HCT116 (cell line): ENCODE data around the gene TMEM130. TPM values are rescaled to one million over a fixed set of nuclear protein-coding genes. Genes with fewer than 3 reads are reported as not detected.

ENCODE experiments used
- ATAC-seq: fragments of 200-7000 bp; cut with Tn5 transposase; 2 replicates; pipeline ENCODE4 v1.9.1; 2020; ENCODE audit warnings: mild to moderate bottlenecking, moderate library complexity
- BruUV-seq: library from RNA; stranded (reverse); fragments of 400-500 nt; replicated peaks from 2 replicates; lab custom pipeline; 2021; lab: Mats Ljungman, UMichigan
- CTCF ChIA-PET: fragments of 300-600 bp; sonication (Branson Sonifier 250); formaldehyde crosslinking; loops from one replicate; lab custom pipeline; 2021; ENCODE audit warnings: antibody characterized with exemption; lab: Charles Lee
- POLR2A ChIA-PET: fragments of 300-600, 350-600 bp; sonication (Branson Sonifier 250); formaldehyde crosslinking; loops from one replicate; lab custom pipeline; 2021; ENCODE audit warnings: antibody characterized with exemption; lab: Charles Lee
- RAD21 ChIA-PET, 2 experiments: fragments of 300-600 bp; sonication (Branson Sonifier 250); formaldehyde crosslinking; loops; one replicate each; lab custom pipeline; 2023; ENCODE audit warnings: low total read pairs in 2 of 2; ENCODE audit not compliant: uncharacterized antibody in 2 of 2, unreplicated experiment in 2 of 2, low non-redundant PET in 1 of 2; lab: Charles Lee
- DNase-seq: peaks from one replicate; pipeline ENCODE4 v3.0.0-alpha.2; 2010; ENCODE audit warnings: low read depth, low spot score
- H2AFZ ChIP-seq: fragments of 200-600 bp; shearing (Covaris generic), sonication (generic); 2 replicates; pipeline ENCODE4 v1.6.1; 2017; ENCODE audit warnings: low read depth, mixed run types, mixed read lengths, antibody characterized with exemption, low read length; ENCODE audit not compliant: poor library complexity, severe bottlenecking
- H3K27ac ChIP-seq: 2 replicates; pipeline ENCODE4 v1.5.1; 2012; ENCODE audit warnings: low read depth, low read length
- H3K27me3 ChIP-seq: fragments of 200-600 bp; sonication (generic); 2 replicates; pipeline ENCODE4 v1.6.1; 2016; ENCODE audit warnings: mixed run types, low read length, mixed read lengths; ENCODE audit not compliant: insufficient read depth
- H3K36me3 ChIP-seq, 2 experiments: fragments of 200-500 bp in 1 of 2; fragments of 200-600 bp in 1 of 2; sonication (Bioruptor generic) in 1 of 2; sonication (generic) in 1 of 2; 2 replicates each; pipeline versions ENCODE4 v1.5.1 to v1.6.1; 2014 to 2016; ENCODE audit warnings: low read length in 2 of 2, inconsistent platforms in 1 of 2, mixed read lengths in 1 of 2, mixed run types in 1 of 2; ENCODE audit not compliant: insufficient read depth in 2 of 2, control insufficient read depth in 1 of 2
- H3K4me1 ChIP-seq, 2 experiments: fragments of 200-600 bp in 1 of 2; sonication (generic) in 1 of 2; 2 replicates each; pipeline versions ENCODE4 v1.5.1 to v1.6.1; 2012 to 2017; ENCODE audit warnings: low read length in 2 of 2, inconsistent platforms in 1 of 2, mild to moderate bottlenecking in 1 of 2, mixed read lengths in 1 of 2, mixed run types in 1 of 2, moderate library complexity in 1 of 2; ENCODE audit not compliant: insufficient read depth in 2 of 2, control insufficient read depth in 1 of 2
- H3K4me2 ChIP-seq: fragments of 200-600 bp; sonication (generic); 2 replicates; pipeline ENCODE4 v1.6.1; 2017; ENCODE audit warnings: mixed run types, low read length, mixed read lengths
- H3K4me3 ChIP-seq, 2 experiments: fragments of 200-600 bp in 1 of 2; sonication (generic) in 1 of 2; replicated peaks in 1 of 2; 2 replicates each; pipeline ENCODE4 v1.5.1; 2011 to 2016; ENCODE audit warnings: low read length in 2 of 2, control low read depth in 1 of 2, low read depth in 1 of 2, mild to moderate bottlenecking in 1 of 2, mixed read lengths in 1 of 2, mixed run types in 1 of 2
- H3K79me2 ChIP-seq: fragments of 200-600 bp; sonication (generic); 2 replicates; pipeline ENCODE4 v1.6.1; 2017; ENCODE audit warnings: mild to moderate bottlenecking, mixed run types, low read length, moderate library complexity, mixed read lengths; ENCODE audit not compliant: insufficient read depth
- H3K9ac ChIP-seq: fragments of 200-600 bp; sonication (generic); 2 replicates; pipeline ENCODE4 v1.6.1; 2016; ENCODE audit warnings: low read length, mixed read lengths
- H3K9me2 ChIP-seq: fragments of 200-600 bp; sonication (generic), shearing (Covaris generic); 2 replicates; pipeline ENCODE4 v1.6.1; 2017; ENCODE audit warnings: mixed run types, mild to moderate bottlenecking, moderate library complexity; ENCODE audit not compliant: insufficient read depth
- H3K9me3 ChIP-seq, 2 experiments: fragments of 200-500 bp in 1 of 2; fragments of 200-600 bp in 1 of 2; sonication (Bioruptor generic) in 1 of 2; sonication (generic) in 1 of 2; 2 replicates each; pipeline ENCODE4 v1.6.1; 2014 to 2017; ENCODE audit warnings: low read length in 2 of 2, mixed read lengths in 2 of 2, inconsistent platforms in 1 of 2, low read depth in 1 of 2, mild to moderate bottlenecking in 1 of 2, mixed run types in 1 of 2, moderate library complexity in 1 of 2; ENCODE audit not compliant: control insufficient read depth in 1 of 2, insufficient read depth in 1 of 2
- H4K20me1 ChIP-seq: fragments of 200-600 bp; sonication (generic), shearing (Covaris generic); 2 replicates; pipeline ENCODE4 v1.6.1; 2017; ENCODE audit warnings: mixed run types, mild to moderate bottlenecking, moderate library complexity; ENCODE audit not compliant: insufficient read depth
- ATF3 ChIP-seq: IDR thresholded peaks from 2 replicates; pipeline ENCODE4 v1.6.1; 2012
- CBX3 ChIP-seq: IDR thresholded peaks from 2 replicates; pipeline ENCODE4 v1.6.1; 2012; ENCODE audit warnings: low read depth
- CEBPB ChIP-seq: IDR thresholded peaks from 2 replicates; pipeline ENCODE4 v1.6.1; 2012; ENCODE audit warnings: low read depth
- EGR1 ChIP-seq: IDR thresholded peaks from 2 replicates; pipeline ENCODE4 v1.6.1; 2012; ENCODE audit warnings: low read depth
- ELF1 ChIP-seq: IDR thresholded peaks from 2 replicates; pipeline ENCODE4 v1.6.1; 2012; ENCODE audit warnings: low read depth, borderline replicate concordance
- EZH2 ChIP-seq: fragments of 200-600 bp; sonication (generic); IDR thresholded peaks from 2 replicates; pipeline ENCODE4 v1.6.1; 2017; ENCODE audit warnings: antibody characterized with exemption, mixed run types
- EZH2phosphoT487 ChIP-seq: fragments of 200-600 bp; IDR thresholded peaks from 2 replicates; pipeline ENCODE4 v1.6.1; 2018; ENCODE audit warnings: antibody characterized with exemption, borderline replicate concordance
- FOSL1 ChIP-seq: IDR thresholded peaks from 2 replicates; pipeline ENCODE4 v1.6.1; 2012; ENCODE audit warnings: low read depth
- JUND ChIP-seq: IDR thresholded peaks from 2 replicates; pipeline ENCODE4 v1.6.1; 2012
- MAX ChIP-seq: IDR thresholded peaks from 2 replicates; pipeline ENCODE4 v1.6.1; 2012
- POLR2AphosphoS5 ChIP-seq: IDR thresholded peaks from 2 replicates; pipeline ENCODE4 v1.6.1; 2011; ENCODE audit warnings: mild to moderate bottlenecking, low read depth, low read length, moderate library complexity
- RAD21 ChIP-seq: IDR thresholded peaks from 2 replicates; pipeline ENCODE4 v1.6.1; 2012; ENCODE audit warnings: low read depth, mild to moderate bottlenecking
- REST ChIP-seq: IDR thresholded peaks from 2 replicates; pipeline ENCODE4 v1.6.1; 2012; ENCODE audit warnings: low read depth
- SIN3A ChIP-seq: IDR thresholded peaks from 2 replicates; pipeline ENCODE4 v1.6.1; 2012; ENCODE audit warnings: low read depth
- SP1 ChIP-seq: IDR thresholded peaks from 2 replicates; pipeline ENCODE4 v1.6.1; 2012; ENCODE audit warnings: low read depth
- SRF ChIP-seq: IDR thresholded peaks from 2 replicates; pipeline ENCODE4 v1.6.1; 2012; ENCODE audit warnings: low read depth
- TCF7L2 ChIP-seq: IDR thresholded peaks from 2 replicates; pipeline ENCODE4 v1.7.0; 2011; ENCODE audit warnings: borderline replicate concordance, inconsistent platforms; ENCODE audit not compliant: insufficient read depth, insufficient read length; ENCODE audit errors: extremely low read depth
- ZFX ChIP-seq: fragments of 450-650 bp; IDR thresholded peaks from 2 replicates; pipeline ENCODE4 v1.6.1; 2017
- ZNF274 ChIP-seq: fragments of 200-500 bp; sonication (Bioruptor generic); IDR thresholded peaks from 2 replicates; pipeline ENCODE4 v1.6.1; 2014; ENCODE audit warnings: mild to moderate bottlenecking, low read depth, low read length, inconsistent platforms
- intact Hi-C: fragments of 100-400 bp; cut with micrococcal nuclease; formaldehyde crosslinking; loops from 2 replicates; pipeline ENCODE4 v1.10.0; 2022
- total RNA-seq: library from RNA; stranded (reverse); gene quantifications from one replicate; pipeline ENCODE4 v1.2.1, GENCODE V29; 2021; ENCODE audit not compliant: unreplicated experiment

The TMEM130 gene
- total RNA-seq, 1 experiment from 2014 or later = not detected

GRCh38 chr7:98892609-98893008, 22.8 kb upstream of the TMEM130 start:
- Histone ChIP-seq H3K27ac (no peak overlapping the region), H3K9ac (no peak overlapping the region), H3K4me2 (no peak overlapping the region), H3K4me3 (no peak overlapping the region), H3K4me1 (no peaks in the 10 kb centered on the region), H4K20me1 (no peaks in the 10 kb centered on the region; the same call in 1 of the 2 replicates), H3K9me2 (no peaks in the 10 kb centered on the region), H3K79me2 (peaks cover 29% of the 10 kb centered on the region), H3K36me3 (peaks cover 27 to 49% of the 10 kb centered on the region in 2 experiments), H3K27me3 (no peaks in the 10 kb centered on the region), H3K9me3 (no peaks in the 10 kb centered on the region), H2AFZ (no peak overlapping the region)
- TF ChIP-seq ZNF274 (no peak), SP1 (no peak), REST (no peak), JUND (no peak)
- POLR2A ChIA-PET = no interaction called here
- intact Hi-C loops = no loop called here
- ATAC-seq (no peak), DNase-seq (no peak)
- BruUV-seq = no TSS peak
- CTCF ChIA-PET = interaction anchor here (1.2 kb wide), 1 partner anchor 13 kb away, joined by 3 read pairs; no protein-coding TSS in a partner anchor
- RAD21 ChIA-PET = no interaction called here

- Histone ChIP-seq H3K4me1 (no peaks in the 10 kb centered on the region), H3K9me2 (no peaks in the 10 kb centered on the region), H3K27me3 (no peaks in the 10 kb centered on the region), H3K4me3 (no peak overlapping the region), H3K36me3 (peaks cover 40 to 44% of the 10 kb centered on the region in 2 experiments), H2AFZ (no peak overlapping the region), H3K27ac (no peak overlapping the region), H3K9ac (no peak overlapping the region), H3K79me2 (peaks cover 60% of the 10 kb centered on the region), H3K4me2 (no peak overlapping the region), H3K9me3 (no peaks in the 10 kb centered on the region), H4K20me1 (0 out of 2 replicates have a peak, but pooled peaks cover 4% of the 10 kb centered on the region)
- DNase-seq (no peak), ATAC-seq (no peak)
- CTCF ChIA-PET = no interaction called here
- BruUV-seq = no TSS peak
- RAD21 ChIA-PET = no interaction called here
- intact Hi-C loops = no loop called here
- POLR2A ChIA-PET = no interaction called here
- no peak for TF ChIP-seq TCF7L2
- no peak for TF ChIP-seq EZH2phosphoT487
- no peak for TF ChIP-seq MAX
- no peak for TF ChIP-seq ELF1
- no peak for TF ChIP-seq SIN3A
- TF ChIP-seq EGR1 = no peak
- TF ChIP-seq ATF3 = no peak
- no peak for TF ChIP-seq EZH2
- no peak for TF ChIP-seq SRF
- no peak for TF ChIP-seq RAD21
- TF ChIP-seq ZFX = no peak
- TF ChIP-seq FOSL1 = no peak
- TF ChIP-seq POLR2AphosphoS5 = no peak
- TF ChIP-seq CBX3 = no peak
- no peak for TF ChIP-seq CEBPB
Measured at GRCh38 chr7:98887038-98887437, 17.2 kb upstream of the TMEM130 start.
